Measurements from ENCODE around the gene TAF1C. TPM values are rescaled to one million over a fixed set of nuclear protein-coding genes. Genes with fewer than 3 reads are reported as not detected.

The TAF1C gene
- total and polyA plus RNA-seq, 2 of the 8 experiments (the other 6 are each of a cell fraction or from before 2014, with no cell fraction given): 44.6 to 63.8 TPM

DNA sequence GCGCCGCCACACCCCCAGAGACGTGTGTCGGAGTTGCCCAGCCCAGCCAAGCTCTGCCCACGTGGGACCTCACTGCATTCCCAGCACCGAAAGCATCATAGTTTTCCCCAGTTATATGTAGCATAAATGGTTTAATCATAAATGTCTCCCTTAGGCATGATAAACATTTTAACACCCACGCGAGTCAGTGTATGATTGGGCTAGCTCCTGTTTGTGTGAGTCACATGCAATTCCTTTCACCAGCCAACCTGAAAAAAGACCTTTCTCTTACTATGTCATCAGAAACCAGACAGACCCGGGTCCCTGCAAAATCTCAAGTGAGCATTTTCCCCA lies 9.2 kb downstream of the TAF1C start:
- no peak overlapping the region for H3K14ac ChIP-seq (ENCODE audit: insufficient read length)
- no peak overlapping the region for H3K4me2 ChIP-seq (ENCODE audit: insufficient read depth in 1 of 2, low read depth in 2 of 2, low read length in 2 of 2)
- CTCF ChIA-PET (ENCODE audit: partially characterized antibody): interaction anchor here (0.9 to 8.9 kb wide), 12 partner anchors 9 to 306 kb away, joined by 3 to 93 read pairs (median 10); partner anchors contain the start of gene TAF1C
- TF ChIP-seq BCL11A (IDR thresholded peaks at IDR 0.05; ENCODE audit: low read depth in 2 of 2, low read length in 2 of 2): no peak
- no peak for TF ChIP-seq GTF2F1 (IDR thresholded peaks at IDR 0.05; ENCODE audit: borderline replicate concordance, low read depth, low read length)
- TF ChIP-seq SIN3A (conservative IDR thresholded peaks at IDR 0.05 in 1 of 2, IDR thresholded peaks at IDR 0.05 in 1 of 2; ENCODE audit: low read depth in 1 of 2, low read length in 2 of 2): no peak
- TF ChIP-seq CTBP2 (IDR thresholded peaks at IDR 0.05; ENCODE audit: borderline replicate concordance, insufficient read depth, insufficient read length, low read length): no peak
- no peak for TF ChIP-seq YY1 (IDR thresholded peaks at IDR 0.05; ENCODE audit: low read depth, low read length)
- TF ChIP-seq, protein P1, sequence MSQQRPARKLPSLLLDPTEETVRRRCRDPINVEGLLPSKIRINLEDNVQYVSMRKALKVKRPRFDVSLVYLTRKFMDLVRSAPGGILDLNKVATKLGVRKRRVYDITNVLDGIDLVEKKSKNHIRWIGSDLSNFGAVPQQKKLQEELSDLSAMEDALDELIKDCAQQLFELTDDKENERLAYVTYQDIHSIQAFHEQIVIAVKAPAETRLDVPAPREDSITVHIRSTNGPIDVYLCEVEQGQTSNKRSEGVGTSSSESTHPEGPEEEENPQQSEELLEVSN (IDR thresholded peaks at IDR 0.05): no peak
- no peak for TF ChIP-seq RXRA (IDR thresholded peaks at IDR 0.05; ENCODE audit: insufficient read depth, low read depth, low read length)
- TF ChIP-seq SRF (IDR thresholded peaks at IDR 0.05; ENCODE audit: low read depth, low read length): no peak
- no peak for TF ChIP-seq EP300 (IDR thresholded peaks at IDR 0.05; ENCODE audit: borderline replicate concordance in 1 of 2, low read depth in 2 of 2, low read length in 2 of 2)
- TF ChIP-seq POU5F1 (IDR thresholded peaks at IDR 0.05; ENCODE audit: low read depth, low read length): no peak
- TF ChIP-seq KDM1A (IDR thresholded peaks at IDR 0.05; ENCODE audit: borderline replicate concordance, low read length): no peak
- TF ChIP-seq PHF8 (conservative IDR thresholded peaks at IDR 0.05; ENCODE audit: low read depth, low read length): no peak
- no peak for TF ChIP-seq TAF7 (optimal IDR thresholded peaks at IDR 0.05; ENCODE audit: borderline replicate concordance, low read depth, low read length)

More for the DNA sequence above, 9.2 kb downstream of the TAF1C start:
- H2BK5ac ChIP-seq (ENCODE audit: low read depth, low read length): no peak overlapping the region
- H4K20me1 ChIP-seq (replicated peaks in 1 of 2; ENCODE audit: control insufficient read depth in 1 of 2, insufficient read depth in 2 of 2, low read length in 2 of 2): peaks cover 2 to 5% of the 10 kb centered on the region in 2 experiments
- H2BK15ac ChIP-seq (ENCODE audit: low read length): no peak overlapping the region
- WGBS, 2 experiments (ENCODE audit: extremely low coverage in 1 of 2, insufficient coverage in 1 of 2, insufficient read length in 1 of 2, insufficient replicate concordance in 2 of 2, low coverage in 1 of 2, low lambda C conversion rate in 2 of 2, missing lambda C conversion rate in 1 of 2): 91% methylated on average over 9 of the region's 9 CpGs; no CpG with 5 or more reads in 1 of the 2 experiments
- no peak overlapping the region for H4K8ac ChIP-seq (ENCODE audit: extremely low read depth, insufficient read depth, low read length)
- no peak overlapping the region for H3K4ac ChIP-seq (replicated peaks; ENCODE audit: insufficient read length, low read depth, low read length)
- no peaks in the 10 kb centered on the region for H3K27me3 ChIP-seq (replicated peaks in 1 of 4; ENCODE audit: control insufficient read depth in 3 of 4, extremely low read depth in 1 of 4, insufficient read depth in 3 of 4, low read length in 3 of 4)
- DNase-seq (ENCODE audit: low read depth in 1 of 2, low spot score in 2 of 2) (no peak), FAIRE-seq (no peak)
- peaks cover 4 to 33% (median 24%) of the 10 kb centered on the region in 4 experiments for H3K36me3 ChIP-seq (ENCODE audit: control insufficient read depth in 2 of 4, insufficient read depth in 4 of 4, low read length in 3 of 4)
- H2AFZ ChIP-seq (ENCODE audit: low read length): no peak overlapping the region
- no peak overlapping the region for H3K23ac ChIP-seq (ENCODE audit: insufficient read length)
- no peaks in the 10 kb centered on the region for H3K23me2 ChIP-seq (ENCODE audit: low read depth, low read length)
- H3K27ac ChIP-seq (ENCODE audit: low read depth, low read length): no peak overlapping the region
- H2BK12ac ChIP-seq (ENCODE audit: low read depth, low read length): no peak overlapping the region
- H4K91ac ChIP-seq (replicated peaks; ENCODE audit: insufficient read length, low read length): no peak overlapping the region
- H3K79me1 ChIP-seq (ENCODE audit: low read depth, low read length): no peaks in the 10 kb centered on the region; the same call in 1 of the 2 replicates
- POLR2A ChIA-PET (ENCODE audit: partially characterized antibody): interaction anchor here (1.3 to 5.9 kb wide), 3 partner anchors 10 to 61 kb away, joined by 3 to 35 read pairs (median 7); partner anchors contain the start of gene MBTPS1
- no peak overlapping the region for H3K56ac ChIP-seq (replicated peaks; ENCODE audit: insufficient read length, low read depth, low read length)
- no peaks in the 10 kb centered on the region for H3K4me1 ChIP-seq (replicated peaks in 1 of 4; ENCODE audit: control insufficient read depth in 3 of 4, insufficient read depth in 4 of 4, low read length in 3 of 4)
- no peak overlapping the region for H2AK5ac ChIP-seq (ENCODE audit: low read depth, low read length)
- no peaks in the 10 kb centered on the region for H3K79me2 ChIP-seq (ENCODE audit: control insufficient read depth in 1 of 2, insufficient read depth in 2 of 2, low read length in 2 of 2)
- H2BK20ac ChIP-seq (ENCODE audit: low read length): no peak overlapping the region
- H4K5ac ChIP-seq (ENCODE audit: insufficient read length, low read depth, low read length): no peak overlapping the region
- no peak overlapping the region for H3K4me3 ChIP-seq (ENCODE audit: extremely low read depth in 1 of 4, insufficient read depth in 2 of 4, low read depth in 3 of 4, low read length in 4 of 4)
- no peaks in the 10 kb centered on the region for H3K9me3 ChIP-seq (ENCODE audit: insufficient read depth in 2 of 2, low read depth in 1 of 2, low read length in 1 of 2)
- no peak overlapping the region for H2BK120ac ChIP-seq (replicated peaks; ENCODE audit: low read depth, low read length)
- no peak overlapping the region for H3K9ac ChIP-seq (replicated peaks in 1 of 4; ENCODE audit: extremely low read depth in 1 of 4, low read depth in 3 of 4, low read length in 3 of 4)
- no peak overlapping the region for H3K18ac ChIP-seq (ENCODE audit: extremely low read depth, low read length)
